ENCODE measurements around the gene BTN1A1.

DNA sequence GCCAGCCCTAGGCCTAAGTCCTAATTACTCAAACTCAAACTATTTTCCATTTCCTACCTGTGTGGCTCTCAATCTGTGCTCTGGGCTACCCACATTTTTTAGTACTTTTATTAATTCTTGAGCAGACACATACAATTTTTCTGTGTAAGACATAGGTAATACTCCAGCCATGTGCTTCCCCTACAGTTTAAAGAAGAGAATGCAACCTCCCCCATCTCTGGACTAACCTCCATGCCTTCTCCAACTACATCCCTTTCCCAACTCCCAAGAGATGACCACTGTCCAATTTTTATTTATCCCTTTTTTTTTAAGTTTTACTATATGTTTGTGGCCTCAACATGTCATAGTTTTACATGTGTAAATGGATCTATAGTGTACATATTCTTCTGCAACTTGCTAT is 43.9 kb downstream of the BTN1A1 start:
- TF ChIP-seq, protein P1, sequence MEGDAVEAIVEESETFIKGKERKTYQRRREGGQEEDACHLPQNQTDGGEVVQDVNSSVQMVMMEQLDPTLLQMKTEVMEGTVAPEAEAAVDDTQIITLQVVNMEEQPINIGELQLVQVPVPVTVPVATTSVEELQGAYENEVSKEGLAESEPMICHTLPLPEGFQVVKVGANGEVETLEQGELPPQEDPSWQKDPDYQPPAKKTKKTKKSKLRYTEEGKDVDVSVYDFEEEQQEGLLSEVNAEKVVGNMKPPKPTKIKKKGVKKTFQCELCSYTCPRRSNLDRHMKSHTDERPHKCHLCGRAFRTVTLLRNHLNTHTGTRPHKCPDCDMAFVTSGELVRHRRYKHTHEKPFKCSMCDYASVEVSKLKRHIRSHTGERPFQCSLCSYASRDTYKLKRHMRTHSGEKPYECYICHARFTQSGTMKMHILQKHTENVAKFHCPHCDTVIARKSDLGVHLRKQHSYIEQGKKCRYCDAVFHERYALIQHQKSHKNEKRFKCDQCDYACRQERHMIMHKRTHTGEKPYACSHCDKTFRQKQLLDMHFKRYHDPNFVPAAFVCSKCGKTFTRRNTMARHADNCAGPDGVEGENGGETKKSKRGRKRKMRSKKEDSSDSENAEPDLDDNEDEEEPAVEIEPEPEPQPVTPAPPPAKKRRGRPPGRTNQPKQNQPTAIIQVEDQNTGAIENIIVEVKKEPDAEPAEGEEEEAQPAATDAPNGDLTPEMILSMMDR (IDR thresholded peaks at IDR 0.05) = no peak
- no peak for TF ChIP-seq MAFK (IDR thresholded peaks at IDR 0.05; ENCODE audit: partially characterized antibody)
- no peak for TF ChIP-seq PHF8 (IDR thresholded peaks at IDR 0.05; ENCODE audit: borderline replicate concordance, low read depth)
- TF ChIP-seq POLR2A (IDR thresholded peaks at IDR 0.05; ENCODE audit: low read length) = no peak
- no peak for TF ChIP-seq SREBF2 (IDR thresholded peaks at IDR 0.05)
- no peak for TF ChIP-seq GATA3 (IDR thresholded peaks at IDR 0.05; ENCODE audit: borderline replicate concordance)
- no peak for TF ChIP-seq REST (IDR thresholded peaks at IDR 0.05)
- TF ChIP-seq CEBPB (IDR thresholded peaks at IDR 0.05) = no peak
- no peak for TF ChIP-seq FOSL2 (IDR thresholded peaks at IDR 0.05)
- no peak for TF ChIP-seq FOSL2 (CRISPR knock-in tag; IDR thresholded peaks at IDR 0.05)
- TF ChIP-seq, protein P2, sequence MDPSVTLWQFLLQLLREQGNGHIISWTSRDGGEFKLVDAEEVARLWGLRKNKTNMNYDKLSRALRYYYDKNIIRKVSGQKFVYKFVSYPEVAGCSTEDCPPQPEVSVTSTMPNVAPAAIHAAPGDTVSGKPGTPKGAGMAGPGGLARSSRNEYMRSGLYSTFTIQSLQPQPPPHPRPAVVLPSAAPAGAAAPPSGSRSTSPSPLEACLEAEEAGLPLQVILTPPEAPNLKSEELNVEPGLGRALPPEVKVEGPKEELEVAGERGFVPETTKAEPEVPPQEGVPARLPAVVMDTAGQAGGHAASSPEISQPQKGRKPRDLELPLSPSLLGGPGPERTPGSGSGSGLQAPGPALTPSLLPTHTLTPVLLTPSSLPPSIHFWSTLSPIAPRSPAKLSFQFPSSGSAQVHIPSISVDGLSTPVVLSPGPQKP (IDR thresholded peaks at IDR 0.05; ENCODE audit: low read depth, low read length) = no peak
- no peak for TF ChIP-seq BCL3 (IDR thresholded peaks at IDR 0.05)
